ENCODE results near the gene TINAG. TPM values are rescaled to one million over a fixed set of nuclear protein-coding genes. Genes with fewer than 3 reads are reported as not detected.

TINAG gene, protein sequence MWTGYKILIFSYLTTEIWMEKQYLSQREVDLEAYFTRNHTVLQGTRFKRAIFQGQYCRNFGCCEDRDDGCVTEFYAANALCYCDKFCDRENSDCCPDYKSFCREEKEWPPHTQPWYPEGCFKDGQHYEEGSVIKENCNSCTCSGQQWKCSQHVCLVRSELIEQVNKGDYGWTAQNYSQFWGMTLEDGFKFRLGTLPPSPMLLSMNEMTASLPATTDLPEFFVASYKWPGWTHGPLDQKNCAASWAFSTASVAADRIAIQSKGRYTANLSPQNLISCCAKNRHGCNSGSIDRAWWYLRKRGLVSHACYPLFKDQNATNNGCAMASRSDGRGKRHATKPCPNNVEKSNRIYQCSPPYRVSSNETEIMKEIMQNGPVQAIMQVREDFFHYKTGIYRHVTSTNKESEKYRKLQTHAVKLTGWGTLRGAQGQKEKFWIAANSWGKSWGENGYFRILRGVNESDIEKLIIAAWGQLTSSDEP
- total RNA-seq, result 10 to 100 TPM; 41.6 to 48.0 TPM
- long read RNA-seq, transcript TINAG-201 (11 exons, 1,754 nt), result major isoform, 18 of 36 reads
- long read RNA-seq, partial matches to known transcripts, result 2 of 36 reads
- long read RNA-seq, other reads (novel, unspliced or antisense), result 10 of 36 reads

DNA sequence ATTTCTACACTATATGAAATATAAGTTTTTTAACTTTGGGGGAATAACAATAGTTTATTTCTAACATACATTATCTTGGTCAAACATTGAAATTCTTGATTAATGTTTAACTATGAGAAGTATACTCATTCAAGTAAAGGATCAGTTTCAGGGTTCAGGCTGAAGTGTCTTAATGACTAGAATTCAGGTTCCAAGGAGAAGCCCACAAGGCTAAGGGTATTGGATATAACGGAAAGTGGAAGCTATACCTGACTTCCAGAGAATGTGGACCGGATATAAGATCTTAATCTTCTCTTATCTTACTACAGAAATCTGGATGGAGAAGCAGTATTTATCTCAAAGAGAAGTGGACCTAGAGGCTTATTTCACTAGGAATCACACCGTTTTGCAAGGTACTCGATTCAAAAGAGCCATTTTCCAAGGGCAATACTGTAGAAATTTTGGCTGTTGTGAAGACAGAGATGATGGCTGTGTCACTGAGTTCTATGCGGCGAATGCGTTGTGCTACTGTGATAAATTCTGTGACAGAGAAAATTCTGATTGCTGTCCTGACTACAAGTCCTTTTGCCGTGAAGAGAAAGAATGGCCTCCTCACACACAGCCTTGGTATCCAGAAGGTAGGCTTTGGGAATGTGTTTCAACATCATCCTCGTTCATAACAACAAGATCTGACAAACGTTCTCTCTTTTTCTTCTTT, at the start of gene TINAG:
Gene TINAG, plus strand, starts transcription at position 153 of the 697 bp plus-strand sequence. Its CDS starts 110 bp downstream, at position 263.
- ATAC-seq (peak; percentile 31), DNase-seq (no peak)
- intact Hi-C loops (cut with DNase I, micrococcal nuclease), result no loop called here

- no peak for ATAC-seq
- DNase-seq, result no peak
- intact Hi-C loops (cut with DNase I, micrococcal nuclease), result no loop called here
Measured at GRCh38 chr6:54260025-54260424, 48.2 kb upstream of the TINAG start.

- DNase-seq, result no peak
- ATAC-seq, result no peak
- intact Hi-C loops (cut with DNase I, micrococcal nuclease), result no loop called here
Measured at GRCh38 chr6:54262499-54262898, 45.7 kb upstream of the TINAG start.

GRCh38 chr6:54262971-54263370, 45.3 kb upstream of the TINAG start:
- intact Hi-C loops (cut with DNase I, micrococcal nuclease), result no loop called here
- DNase-seq (no peak), ATAC-seq (peak; percentile 34)

GRCh38 chr6:54264581-54265272, 43.5 kb upstream of the TINAG start:
- no peak for ATAC-seq
- intact Hi-C loops (cut with DNase I, micrococcal nuclease), result no loop called here

GRCh38 chr6:54266400-54266923, 41.8 kb upstream of the TINAG start:
- ATAC-seq, result no peak
- intact Hi-C loops (cut with DNase I, micrococcal nuclease), result no loop called here
- no peak for DNase-seq

More at GRCh38 chr6:54264581-54265272, 43.5 kb upstream of the TINAG start:
- no peak for DNase-seq

DNA sequence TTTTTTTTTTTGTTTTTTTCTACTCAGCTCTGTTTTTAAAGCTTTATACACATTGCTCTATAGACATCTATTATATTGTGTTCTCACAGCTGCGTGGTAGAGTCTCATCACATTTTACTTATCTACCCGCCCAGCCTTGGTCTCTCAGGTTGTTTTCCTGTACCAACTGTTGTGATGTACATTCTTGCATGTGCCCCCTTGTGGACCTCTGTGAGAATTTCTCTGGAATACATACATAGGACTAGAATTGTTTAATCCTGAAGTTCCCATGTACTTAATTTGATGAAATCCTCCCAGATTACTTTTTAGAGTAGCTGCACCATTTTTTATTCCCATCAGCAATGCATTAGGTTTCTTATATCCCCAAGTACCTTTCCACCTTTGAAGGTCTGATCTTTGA, 40.4 kb upstream of the TINAG start:
- peak; percentile 27 to 33 for DNase-seq
- intact Hi-C loops (cut with DNase I, micrococcal nuclease), result no loop called here
- ATAC-seq, result peak; percentile 62

- no peak for DNase-seq
- intact Hi-C loops (cut with DNase I, micrococcal nuclease), result no loop called here
- ATAC-seq, result no peak
Measured at GRCh38 chr6:54273214-54273820, 34.9 kb upstream of the TINAG start.

DNA sequence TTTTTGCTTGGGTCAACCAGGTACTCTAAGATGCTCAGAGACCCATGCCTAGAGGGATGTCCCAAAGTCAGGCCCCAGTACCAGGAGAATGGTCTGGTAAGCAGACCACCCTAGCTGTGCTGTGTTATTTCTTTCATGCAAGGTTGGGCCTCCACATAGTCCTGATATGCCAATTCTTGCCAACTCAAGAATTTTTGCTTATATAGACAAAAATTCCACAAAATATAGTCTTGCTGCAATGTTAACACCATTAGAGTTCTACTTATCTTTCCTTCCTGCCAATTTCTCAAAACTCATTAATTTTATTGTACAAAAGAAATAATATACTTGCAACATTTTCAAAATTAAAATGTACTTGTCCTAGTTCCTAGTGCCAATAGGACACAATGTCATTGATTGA, 33.9 kb upstream of the TINAG start:
- no peak for ATAC-seq
- intact Hi-C loops (cut with DNase I, micrococcal nuclease), result no loop called here
- no peak for DNase-seq

DNA sequence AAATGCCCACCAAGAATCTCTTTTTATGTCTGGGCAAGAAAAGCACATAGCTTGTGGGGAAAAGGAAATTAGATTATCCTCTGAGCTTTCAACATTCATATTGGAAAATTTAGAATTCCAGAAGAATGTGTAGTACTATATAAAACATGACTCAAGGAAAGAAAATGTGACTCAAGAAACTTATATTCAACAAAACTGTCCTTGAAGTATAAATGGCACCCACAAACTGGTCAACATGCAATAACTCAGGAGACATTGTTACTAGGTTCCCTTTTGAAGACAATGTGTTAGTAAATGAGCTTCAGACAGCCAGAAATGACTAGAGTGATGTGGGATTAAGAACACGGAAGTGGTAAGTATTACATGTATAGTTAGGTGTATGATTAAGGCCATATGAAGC, 26.1 kb upstream of the TINAG start:
- intact Hi-C loops (cut with DNase I, micrococcal nuclease), result no loop called here
- no peak for DNase-seq
- ATAC-seq, result no peak

DNA sequence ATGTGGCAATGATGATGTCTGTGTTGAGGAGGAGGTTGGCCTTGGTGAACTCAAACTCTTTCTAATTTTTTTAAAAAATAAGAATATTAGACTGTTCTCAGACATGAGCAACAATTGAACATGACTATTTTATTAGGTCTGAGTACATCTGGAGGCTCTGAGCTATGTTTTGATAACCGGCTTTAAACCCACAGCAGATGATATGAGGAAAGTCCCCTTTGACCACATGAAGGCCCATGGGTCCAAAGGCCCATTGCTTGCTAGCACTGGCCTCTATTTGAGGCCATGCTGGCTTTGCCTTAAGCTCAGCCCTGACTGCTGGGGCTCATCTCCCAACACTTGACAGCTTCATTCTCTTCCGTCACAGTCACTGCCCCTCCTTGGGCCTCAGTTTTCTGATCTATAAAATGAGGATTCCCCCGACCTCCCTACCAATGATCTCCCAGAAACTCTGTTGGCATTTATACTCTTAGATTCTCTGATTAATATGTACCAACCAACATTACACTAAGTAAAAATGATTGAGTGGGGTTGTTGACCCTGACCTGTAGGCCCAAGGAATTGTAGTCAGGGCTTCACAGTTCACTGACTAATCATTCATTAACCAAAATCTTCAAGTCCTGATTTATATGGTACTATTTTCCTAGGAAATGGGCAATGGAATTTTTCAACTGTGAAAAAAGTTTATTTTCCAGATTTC, 23.9 kb upstream of the TINAG start:
- DNase-seq, result no peak
- intact Hi-C loops (cut with DNase I, micrococcal nuclease), result no loop called here
- peak; percentile 85 for ATAC-seq

DNA sequence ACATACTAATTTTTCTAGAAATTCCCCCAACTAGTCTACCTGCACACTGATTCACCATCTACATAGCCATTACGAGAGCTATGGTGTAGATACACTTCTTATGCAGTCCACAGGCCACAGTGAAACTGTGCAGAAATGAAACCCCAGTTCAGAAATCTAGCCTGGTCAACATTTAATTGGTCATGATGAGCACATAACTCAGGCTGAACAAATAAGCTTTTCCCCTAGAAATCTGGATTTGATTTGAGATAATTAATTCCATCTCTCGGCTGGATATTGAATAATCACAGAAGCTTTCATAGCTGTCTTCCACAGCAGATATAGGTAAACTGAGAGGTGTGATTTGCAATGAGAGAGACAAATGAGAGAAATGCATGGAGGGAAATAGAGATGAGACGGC, 22.6 kb upstream of the TINAG start:
- ATAC-seq (no peak), DNase-seq (no peak)
- intact Hi-C loops (cut with DNase I, micrococcal nuclease), result no loop called here

DNA sequence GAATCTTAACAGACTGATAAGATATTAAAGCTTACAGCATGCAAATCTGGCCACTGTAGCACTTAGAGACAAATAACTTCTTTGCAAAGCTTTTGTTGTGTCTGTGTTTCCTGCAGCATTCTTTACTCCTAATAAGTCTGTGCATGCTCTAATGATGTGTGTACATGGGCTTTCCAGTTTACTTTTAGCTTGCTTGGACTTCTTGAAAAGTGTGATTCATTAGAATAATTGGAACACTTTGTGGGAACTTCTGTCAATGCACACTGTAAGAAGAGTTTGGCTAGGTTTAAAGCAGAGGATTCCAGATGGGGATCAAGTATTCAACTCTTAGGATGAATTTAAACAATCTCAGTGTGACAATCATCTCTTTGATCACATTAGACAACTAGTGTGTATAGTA, 22.1 kb upstream of the TINAG start:
- ATAC-seq (no peak), DNase-seq (no peak)
- intact Hi-C loops (cut with DNase I, micrococcal nuclease), result no loop called here

DNA sequence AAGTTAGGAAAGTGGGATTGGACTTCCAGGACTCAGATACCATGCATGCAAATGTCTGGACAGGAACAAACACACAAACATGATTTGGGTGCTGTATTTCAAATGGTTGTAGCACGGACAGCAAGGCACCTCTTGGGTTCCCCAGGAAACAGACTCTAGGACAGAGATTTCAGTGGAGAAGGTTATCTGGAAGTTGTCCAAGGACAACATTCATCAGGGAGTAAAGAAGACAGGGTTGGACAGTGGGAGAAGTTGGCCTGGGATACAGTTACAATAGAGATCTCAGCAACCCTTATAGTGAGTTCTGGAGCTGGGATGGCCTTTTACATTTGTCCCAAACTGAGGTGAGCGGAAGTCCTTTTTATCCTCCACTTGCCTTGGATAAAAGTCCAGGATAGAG, 19.8 kb upstream of the TINAG start:
- DNase-seq (no peak), ATAC-seq (no peak)
- intact Hi-C loops (cut with DNase I, micrococcal nuclease), result no loop called here

DNA sequence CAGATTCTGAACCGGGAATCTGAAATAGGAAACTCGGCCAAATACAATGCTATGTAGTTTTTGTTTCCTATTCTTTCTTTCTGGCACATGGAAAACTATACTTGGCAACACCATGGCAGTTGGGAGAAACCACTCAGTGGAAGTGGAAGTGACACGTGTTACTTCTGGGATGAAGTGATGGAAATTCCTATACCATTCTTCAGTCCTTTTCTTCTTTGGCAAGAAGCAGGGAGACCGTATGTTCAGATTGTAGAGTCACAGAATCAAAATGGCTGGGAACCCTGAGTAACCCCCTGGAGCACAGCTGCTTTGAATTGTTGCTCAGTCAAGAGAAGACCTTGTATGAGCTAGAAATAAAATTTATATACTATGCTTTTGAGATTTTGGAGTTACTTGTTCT, 18.8 kb upstream of the TINAG start:
- DNase-seq (no peak), ATAC-seq (no peak)
- intact Hi-C loops (cut with DNase I, micrococcal nuclease), result no loop called here

GRCh38 chr6:54291146-54291545, 17.1 kb upstream of the TINAG start:
- intact Hi-C loops (cut with DNase I, micrococcal nuclease), result no loop called here
- ATAC-seq, result no peak

DNA sequence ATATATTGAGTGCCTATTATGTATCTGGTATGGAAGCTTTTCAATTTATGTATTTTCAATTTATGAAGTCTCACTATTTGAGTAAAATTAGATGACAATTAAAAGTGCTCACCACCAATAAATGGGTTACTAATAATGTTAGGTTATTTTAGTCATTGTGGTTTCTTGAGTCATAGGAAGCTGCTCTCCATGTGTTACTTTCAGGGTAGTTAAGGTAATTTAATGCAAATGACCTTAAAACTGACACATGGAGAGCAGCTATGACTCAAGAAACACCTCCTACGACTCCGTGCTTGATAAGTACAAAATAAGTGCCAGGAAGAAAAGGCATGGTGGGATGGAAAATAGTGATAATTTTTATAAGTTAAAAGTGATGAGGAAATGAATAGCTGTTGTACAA, 16.5 kb upstream of the TINAG start:
- ATAC-seq, result no peak

More at GRCh38 chr6:54291146-54291545, 17.1 kb upstream of the TINAG start:
- no peak for DNase-seq

DNA sequence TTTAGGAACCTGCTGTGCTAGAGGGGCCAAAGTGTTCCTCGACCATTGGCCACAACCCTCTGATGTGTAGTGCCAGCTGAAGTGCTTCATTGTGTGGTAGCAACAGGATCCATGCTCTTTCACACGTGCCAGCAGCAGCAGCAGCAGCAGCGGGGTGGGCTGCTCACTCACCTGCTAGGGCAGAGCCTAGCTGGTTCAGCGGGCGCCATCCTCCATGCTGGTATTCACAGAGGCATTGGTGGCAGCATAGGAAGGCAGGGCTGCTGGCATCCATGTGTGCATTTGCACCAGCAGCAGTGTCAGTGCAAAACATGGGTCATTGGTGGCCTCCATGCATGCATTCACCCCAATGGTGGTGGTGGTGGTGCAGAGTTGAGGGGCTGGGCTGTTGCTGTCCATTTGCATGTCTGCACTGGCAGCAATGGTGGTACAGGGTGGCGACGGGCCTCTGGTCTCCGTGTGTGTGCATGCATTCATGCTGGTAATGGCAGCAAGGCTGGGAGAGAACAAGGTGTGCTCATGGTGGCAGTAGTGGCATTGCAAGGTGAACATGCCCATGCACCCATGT, 13.2 kb upstream of the TINAG start:
- ATAC-seq (no peak), DNase-seq (no peak)
- intact Hi-C loops (cut with DNase I, micrococcal nuclease), result no loop called here

More for the DNA sequence above, 16.5 kb upstream of the TINAG start:
- no peak for DNase-seq
- intact Hi-C loops (cut with DNase I, micrococcal nuclease), result no loop called here

Measured in left colon (tissue), 2 donors.